GM19397 (cell line): Measurements from ENCODE around the gene ADAM10.
A peak's percentile ranks its signal among the peaks of the same experiment; 100 is the strongest.

Experiments
- ATAC-seq: cut with Tn5 transposase; IDR thresholded peaks from one replicate; pipeline ENCODE4 v1.9.1; 2021; ENCODE audit warnings: mild to moderate bottlenecking, moderate library complexity; ENCODE audit not compliant: unreplicated experiment

The ADAM10 gene

DNA sequence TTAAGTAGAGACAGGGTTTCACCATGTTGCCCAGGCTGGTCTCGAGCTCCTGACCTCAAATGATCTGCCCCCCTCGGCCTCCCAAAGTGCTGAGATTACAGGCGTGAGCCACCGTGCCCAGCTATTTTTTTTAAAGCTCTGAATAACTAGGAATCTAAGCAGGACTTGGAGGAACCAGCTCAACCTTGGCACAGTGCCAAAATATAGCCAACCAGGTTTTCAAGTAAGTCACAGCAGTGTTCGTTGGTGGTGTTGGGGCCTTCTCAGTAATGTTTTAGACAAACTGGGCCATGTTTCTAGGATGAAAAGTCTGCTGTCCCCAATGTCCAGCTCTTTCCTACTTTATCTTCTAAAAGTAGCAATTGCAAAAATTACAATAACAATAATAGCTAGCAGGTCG, 6.4 kb upstream of the ADAM10 start:
- ATAC-seq = no peak

DNA sequence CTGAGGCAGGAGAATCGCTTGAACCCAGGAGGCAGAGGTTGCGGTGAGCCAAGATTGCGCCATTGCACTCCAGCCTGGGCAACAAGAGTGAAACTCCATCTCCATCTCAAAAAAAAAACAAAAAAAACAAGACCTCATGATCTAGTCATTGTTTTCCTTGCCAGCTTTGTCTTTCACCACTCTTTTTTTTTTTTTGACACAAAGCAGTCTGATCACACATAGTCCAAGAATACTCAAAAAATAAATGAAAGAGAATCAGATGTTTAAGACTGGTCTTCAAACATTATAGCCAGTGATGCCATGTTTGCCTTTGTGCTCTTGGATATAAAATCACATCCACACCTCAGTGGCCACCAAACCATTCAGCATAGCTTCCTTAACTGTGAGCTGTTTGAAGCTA, 5.8 kb upstream of the ADAM10 start:
- ATAC-seq = no peak

DNA sequence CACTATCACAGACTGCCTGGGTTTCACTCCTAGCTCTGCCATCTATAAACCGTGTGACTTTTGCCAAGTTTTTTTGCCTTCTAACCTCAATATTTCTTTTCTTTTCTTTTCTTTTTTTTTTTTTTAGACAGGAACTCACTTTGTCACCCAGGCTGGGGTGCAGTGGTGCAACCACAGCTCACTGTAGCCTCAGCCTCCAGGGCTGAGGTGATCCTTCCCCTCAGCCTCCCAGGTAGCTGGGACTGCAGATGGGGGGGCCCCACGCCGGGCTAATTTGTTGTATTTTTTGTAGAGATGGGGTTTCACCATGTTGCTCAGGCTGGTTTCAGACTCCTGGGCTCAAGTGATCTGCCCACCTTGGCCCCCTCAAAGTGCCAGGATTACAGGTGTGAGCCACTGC, 3.2 kb upstream of the ADAM10 start:
- ATAC-seq = no peak

DNA sequence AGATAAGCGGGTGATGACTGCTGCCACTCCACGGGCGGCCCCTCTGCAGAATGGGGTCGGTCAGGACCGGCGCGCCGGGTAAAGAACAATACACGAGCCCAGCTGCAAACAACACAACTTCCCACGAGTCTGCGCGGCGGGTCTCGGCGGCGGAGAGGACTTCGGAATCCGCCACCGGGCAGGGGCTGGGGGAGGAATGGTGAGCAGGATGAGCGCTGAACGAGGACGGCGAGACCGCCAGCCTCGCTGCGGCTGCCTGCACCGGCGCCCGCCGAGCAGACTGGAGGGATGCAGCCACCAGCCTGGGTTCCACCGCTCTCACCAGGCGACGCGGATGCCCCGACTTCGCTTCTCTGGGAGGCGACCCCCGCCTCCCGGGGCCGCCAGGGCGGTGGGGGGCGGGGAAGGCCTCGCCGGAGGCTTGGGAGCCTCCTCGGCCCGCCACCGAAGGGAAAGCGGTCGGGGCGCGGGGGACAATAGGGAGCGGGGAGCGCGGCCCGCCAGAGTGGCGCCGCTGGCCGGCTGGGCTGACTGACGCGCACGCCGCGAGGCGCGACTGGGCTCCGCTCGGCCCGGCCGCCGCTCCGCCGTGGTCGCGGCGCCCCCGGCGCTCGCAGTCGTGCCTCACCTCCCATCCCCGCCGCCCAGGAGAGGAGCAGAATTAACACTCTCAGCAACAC, 515 bp downstream of the ADAM10 start:
- peak; percentile 33 for ATAC-seq

DNA sequence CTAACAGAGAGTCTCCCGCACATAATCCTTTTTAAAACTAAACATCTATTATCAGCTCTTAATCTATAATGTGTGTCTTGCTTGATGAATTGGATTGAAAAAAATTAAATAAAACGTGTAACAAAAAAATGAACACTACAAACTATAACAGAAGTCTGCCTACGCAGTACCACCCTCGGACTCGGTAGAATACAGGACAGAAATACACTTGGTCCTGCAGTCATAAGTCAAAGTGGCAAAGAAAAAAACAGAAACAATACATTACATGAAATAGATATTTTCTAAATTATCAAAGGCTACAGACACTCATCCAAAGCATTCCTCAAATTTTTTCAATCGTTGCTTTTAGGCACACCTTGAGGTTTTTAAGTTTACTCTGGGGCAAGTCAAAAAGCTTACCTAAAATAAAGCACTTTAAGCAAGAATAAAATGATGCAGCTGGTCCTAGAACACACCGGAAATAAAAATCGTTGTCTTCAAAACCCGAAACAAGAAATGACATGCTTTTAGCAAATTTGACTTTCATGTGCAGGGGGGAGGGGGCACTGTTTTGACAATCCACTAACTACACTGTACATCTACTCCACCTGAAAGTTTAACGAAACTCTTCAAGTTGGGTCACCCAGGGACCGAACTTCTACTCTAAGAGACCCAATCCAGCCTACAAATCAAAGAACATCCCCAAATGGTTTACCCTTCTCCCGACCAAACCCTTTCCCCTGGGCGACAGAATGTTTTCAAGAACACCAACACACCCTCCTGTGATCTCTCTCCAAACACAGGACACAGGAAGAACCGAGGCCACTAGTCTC, 1.3 kb downstream of the ADAM10 start:
- ATAC-seq = no peak

DNA sequence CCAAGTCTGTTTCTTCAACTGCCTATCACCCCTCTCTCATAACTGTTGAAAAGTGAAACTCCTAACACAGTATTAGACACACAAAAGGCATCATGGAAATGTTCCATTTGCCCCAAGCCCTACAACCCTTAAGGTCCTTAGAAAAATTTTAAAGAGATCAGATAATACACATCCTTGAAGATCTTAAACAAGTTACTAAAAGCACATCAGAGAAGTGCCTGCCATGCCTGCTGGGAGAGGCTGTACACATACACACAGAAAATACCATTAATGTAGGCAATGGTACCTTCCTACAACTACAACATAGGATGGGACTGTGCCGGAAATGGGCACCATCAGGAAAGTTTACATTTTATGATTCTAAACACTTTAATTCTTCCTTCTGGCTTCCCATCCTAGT, 3.3 kb downstream of the ADAM10 start:
- no peak for ATAC-seq

DNA sequence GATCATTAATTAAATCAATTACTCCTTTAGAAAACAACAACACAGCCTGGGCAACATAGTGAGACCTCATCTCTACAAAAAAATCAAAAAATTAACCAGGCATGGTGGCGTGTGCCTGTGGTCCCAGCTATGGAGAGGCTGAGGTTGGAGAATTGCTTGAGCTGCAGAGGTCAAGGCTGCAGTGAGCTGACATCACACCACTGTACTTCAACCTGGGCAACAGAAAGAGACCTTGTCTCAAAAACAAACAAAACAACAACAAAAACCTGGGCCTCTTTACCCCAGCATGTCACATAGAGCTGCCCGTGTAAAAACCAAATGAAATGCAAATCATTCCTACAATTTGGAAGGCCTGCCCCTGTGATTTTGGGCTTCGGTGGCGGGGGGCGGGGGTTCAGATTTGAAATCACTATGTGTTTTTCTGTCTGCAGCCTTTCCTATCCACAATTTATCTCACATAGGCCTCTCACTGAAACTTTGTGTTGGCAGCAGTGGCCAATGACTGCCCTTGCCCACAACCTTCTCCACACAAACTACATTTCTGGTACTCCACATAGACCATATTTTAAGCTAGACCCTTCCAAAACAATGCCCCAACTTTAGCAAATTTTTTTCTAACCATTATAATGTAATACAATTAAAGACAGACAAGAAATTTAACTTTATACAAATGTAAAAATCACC, 6.5 kb downstream of the ADAM10 start:
- no peak for ATAC-seq

DNA sequence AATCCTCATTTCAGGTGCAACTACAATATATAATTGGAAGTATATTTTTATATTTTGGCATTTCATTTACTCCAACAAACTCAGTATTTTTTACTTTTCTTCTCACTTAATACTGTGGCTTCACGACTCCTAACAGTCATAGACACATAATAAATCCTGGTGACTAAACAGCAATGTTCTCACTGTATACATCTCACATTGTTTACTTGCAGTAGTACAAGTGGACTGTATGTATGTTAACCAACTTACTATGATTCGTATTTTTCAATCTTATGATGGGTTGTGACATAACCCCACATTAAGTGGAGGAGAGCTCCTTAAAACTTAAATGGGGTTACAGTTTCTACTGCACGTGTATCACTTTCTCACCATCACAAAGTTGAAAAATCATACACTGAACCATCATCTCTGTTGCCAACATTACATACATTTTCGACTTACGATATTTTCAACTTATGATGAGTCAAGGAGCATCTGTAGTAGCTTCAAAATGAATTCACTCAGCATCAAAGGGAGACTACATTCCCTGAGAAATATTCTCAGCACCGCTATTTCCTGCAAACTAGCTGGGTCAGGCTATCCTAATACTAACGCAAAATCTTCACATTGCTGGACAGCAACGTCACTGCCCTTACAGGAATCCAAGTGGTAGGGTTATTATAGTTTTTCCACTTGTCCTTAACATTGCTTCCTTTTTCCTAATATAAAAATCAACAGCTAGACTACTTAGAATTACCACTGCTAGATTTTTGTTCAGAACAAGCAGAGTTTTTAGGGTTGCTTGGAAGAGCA, 7.3 kb downstream of the ADAM10 start:
- no peak for ATAC-seq

DNA sequence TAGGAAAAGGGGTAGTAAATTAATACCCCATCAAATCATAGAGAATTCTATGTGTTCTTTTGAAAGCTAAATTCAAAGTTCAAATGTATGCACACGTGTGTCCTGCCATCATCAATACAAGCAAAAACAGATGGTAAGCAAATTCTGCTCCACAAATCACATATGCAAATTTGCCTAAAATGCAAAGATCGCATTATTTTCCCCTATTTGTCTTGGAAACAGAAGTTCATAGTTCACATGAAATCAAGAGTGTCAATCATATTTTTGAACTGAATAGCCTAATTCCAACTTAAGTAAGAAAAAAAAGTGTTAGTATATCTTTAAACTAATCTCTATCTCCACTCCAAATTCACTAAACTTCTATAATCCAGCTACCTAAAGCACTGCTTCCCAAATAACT, 8.5 kb downstream of the ADAM10 start:
- ATAC-seq = no peak

DNA sequence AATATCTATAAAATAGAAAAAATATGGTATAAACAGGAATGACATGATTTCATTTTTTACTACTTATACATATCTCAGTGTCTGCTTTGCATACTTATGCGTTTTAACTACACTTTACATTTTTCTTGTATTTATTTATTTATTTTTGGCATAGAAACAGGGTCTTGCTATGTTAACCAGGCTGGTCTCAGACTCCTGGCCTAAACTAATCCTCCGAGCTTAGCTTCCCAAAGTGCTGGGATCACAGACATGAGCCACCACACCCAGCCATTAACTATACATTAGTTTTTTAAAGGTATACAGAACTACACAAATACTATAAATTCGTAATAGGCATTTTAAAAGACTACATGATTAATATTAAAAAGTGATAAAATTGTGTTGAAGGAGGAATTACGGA, 9.1 kb downstream of the ADAM10 start:
- no peak for ATAC-seq

DNA sequence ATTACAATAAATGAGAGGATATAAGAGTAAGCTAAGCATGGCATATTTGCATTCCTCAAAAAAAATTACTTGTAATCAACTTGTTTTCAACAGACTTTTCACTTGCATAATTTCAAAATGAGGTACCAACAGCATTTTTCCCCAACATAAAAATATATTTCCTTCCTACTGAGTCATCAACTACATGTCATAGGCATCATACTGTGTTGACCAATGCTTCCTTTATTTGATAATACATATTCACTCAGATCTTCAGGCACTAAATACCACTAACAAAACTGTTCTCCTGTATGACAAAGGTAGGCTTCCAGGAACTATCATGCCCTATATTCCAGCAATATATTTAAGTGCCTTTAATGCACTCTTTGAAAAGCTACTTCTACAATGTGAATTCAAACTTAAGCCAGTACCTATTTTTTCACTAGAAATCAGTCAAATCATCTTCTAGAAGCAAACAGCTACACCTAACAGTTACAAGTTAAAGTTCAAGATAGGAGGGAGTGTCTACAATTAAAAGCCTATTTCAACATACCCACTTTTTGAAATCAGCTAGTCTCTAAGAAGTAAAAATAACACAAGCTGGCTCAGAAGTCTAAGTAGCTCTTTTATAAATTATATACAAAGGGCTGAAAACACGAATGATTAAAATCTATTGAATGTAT, 11.3 kb downstream of the ADAM10 start:
- no peak for ATAC-seq

DNA sequence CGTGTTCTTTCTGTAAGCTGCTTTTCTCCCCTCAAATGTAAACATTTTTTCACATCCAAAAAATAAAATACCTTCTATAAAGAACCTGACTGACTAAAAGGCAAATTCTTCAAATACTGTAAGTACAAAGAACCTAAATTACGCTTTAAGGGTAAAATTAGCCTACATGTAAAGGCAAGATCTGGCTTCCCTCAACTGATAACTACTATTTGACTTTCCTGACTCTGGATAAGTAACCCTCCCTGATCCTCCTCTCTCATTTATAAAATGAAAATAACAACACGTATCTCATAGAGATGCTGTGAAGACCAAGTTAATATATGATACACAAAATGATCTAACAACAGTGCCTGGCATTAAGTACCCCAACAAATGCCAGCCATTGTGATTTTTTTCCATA, 12.2 kb downstream of the ADAM10 start:
- ATAC-seq = no peak

DNA sequence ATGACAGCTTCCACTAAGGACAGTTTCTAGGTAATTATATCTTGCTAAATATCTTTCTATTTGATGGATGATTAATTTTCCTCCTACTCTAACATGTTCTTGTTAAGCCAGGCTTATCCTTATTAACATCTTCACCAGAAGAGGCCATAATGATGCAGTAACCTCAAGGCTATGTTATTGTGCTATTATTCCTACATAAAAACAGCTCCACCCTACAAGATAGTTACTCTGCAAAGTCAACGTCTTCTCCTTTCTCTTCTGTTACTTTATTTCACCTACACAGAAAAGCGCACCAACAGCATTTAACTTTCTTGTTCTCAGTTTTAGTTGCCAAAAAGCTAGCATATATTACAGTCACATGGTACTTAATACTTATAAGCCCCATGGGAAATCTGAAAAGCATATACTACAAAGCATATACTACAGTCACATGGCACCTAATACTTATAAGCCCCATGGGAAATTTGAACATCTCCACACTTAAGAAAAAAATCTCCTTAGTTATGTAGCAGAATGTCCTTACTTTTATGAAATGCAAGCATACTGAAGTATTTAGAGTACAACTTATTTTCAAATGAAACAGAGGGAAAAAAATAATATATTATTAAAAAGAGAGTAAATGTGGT, 13.4 kb downstream of the ADAM10 start:
- no peak for ATAC-seq

DNA sequence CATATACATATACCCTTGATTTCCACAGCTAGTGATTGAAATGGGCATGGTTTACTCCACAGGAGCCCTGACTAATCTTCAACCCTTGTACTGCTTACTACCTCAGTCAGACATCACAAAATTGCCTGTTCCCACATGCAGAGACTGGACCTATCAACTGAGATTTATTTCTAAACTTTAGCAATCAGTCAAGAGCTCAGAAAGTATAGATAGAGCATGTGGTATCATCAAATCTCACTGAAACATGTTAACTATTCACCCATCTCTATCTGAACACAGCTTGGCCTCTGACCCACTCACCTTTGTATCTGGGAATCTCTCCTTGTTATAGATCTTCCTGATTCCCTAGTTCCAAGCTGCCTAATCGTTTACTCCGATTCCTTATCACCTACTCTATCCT, 14.6 kb downstream of the ADAM10 start:
- no peak for ATAC-seq

DNA sequence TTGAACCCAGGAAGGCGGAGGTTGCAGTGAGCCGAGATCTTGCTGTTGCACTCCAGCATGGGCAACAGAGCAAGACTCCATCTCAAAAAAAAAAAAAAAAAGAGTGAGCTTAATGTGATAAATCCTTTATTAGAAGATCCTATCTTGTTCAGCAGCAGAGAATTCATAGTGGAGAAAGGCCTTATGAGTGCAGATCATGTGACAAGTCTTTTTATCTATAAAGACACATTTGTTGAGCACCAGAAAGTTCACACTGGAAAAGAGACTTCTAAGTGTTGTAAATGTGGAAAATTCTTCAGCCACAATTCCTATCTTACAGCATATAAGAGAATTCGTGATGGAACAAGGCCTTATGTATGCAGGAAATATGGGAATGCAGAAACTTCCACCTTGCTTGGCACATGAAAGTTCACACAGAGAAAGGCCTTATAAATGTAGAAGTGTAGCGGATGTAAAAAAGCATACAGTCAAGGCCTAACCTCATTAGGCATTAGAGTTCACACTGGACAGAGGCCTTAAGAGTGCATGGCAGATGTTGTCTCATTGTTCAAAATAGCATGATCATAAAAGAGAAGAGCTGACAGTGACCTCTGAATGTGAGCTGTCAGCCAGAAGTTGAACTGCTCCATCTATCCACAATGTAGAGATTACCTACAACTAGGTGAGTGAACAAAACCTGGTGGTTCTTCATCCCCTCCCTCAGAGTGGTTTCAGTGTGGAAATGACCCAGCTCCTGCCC, 16.7 kb downstream of the ADAM10 start:
- ATAC-seq = no peak

DNA sequence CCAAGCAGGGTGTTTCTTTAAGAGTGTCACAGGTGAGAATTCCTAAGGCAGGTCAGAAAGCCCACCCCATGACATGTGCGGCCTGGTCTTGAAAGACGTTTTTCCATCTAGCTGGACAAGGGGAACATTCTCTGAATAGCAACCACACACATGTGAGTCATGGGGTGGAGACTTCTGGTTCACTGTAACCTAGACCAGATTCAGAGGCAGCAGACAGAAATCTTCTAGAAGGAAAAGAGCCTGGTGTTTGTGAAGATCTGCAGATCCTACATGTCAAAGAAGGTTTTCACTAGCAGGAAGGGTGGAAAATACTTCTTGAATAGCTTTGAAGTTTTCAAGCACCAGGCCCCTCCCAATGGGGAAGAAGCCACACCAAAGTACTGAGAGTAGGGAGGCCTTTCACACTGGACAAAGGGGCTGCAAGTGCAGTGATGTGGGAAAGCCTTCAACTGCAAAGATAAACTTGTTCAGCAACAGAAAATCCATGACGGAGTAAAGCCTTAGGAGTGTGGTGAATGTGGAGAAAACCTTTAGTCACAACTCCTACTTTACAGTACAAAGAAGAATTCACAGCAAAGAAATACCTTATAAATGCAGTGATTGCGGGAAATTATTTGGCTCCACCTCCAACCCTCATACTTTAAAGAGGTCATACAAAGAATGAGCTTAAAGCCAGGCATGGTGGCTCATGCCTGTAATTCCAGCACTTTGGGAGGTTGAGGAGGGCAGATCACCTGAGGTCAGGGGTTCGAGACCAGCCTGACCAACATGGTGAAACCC, 17.6 kb downstream of the ADAM10 start:
- ATAC-seq = no peak

DNA sequence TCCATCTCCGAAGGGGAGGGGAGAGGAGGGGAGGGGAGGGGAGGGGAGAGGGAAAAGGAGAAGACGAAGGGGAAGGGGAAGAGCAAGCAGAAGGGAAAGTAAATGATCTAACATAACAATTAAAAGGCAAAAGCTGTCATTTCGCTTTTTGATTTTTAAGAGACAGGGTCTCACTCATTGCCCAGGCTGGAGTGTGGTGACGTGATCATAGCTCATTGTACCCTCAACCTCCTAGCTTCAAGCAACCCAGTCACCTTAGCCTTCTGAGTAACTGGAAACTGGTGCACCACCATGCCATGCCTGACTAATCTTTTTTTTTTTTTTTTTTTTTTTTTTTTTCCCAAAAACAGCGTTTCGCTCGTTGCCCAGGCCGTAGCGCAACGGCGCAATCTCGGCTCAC, 22.6 kb downstream of the ADAM10 start:
- ATAC-seq = no peak

DNA sequence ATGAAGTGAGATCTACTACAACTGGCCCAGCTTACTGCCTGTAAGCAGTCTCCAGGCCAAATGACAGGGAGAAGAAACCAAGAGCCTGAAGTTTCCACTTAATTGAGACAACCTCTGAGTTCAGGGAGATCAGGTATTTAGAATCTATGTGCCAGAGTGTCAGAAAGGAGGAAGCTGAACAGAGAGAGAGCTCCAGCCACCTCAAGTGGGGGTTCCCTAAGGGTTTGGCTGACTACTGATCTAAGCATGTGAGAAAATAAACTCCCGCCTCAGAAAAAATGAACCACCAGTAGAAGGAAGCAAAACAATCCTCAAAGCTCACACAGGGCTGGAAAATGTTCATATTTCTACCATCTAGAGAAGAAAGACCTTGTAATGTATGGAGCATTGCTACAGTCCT, 25.0 kb downstream of the ADAM10 start:
- no peak for ATAC-seq

DNA sequence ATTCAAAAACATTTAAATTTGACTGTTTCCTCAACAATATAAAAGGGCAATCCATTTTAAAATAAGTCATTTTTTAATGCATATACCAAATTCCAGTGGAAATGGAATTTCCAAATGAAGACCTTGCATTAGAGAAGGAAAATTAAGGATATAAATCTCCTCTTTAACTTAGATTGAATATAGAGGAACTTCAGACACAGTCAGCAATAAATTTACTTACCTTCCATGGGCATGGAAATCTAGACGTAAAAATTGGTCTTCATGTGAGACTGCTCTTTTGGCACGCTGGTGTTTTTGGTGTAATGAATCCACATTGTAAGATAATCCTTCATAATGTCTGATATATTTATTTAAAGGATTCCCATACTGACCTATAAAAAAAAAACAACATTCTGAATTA, 32.1 kb downstream of the ADAM10 start:
- no peak for ATAC-seq
